ENCODE data around the gene ITGB7. TPM values are rescaled to one million over a fixed set of nuclear protein-coding genes. Genes with fewer than 3 reads are reported as not detected.

Gene ITGB7
- total RNA-seq, 1 experiment from 2014 or later = 0.90 TPM

DNA sequence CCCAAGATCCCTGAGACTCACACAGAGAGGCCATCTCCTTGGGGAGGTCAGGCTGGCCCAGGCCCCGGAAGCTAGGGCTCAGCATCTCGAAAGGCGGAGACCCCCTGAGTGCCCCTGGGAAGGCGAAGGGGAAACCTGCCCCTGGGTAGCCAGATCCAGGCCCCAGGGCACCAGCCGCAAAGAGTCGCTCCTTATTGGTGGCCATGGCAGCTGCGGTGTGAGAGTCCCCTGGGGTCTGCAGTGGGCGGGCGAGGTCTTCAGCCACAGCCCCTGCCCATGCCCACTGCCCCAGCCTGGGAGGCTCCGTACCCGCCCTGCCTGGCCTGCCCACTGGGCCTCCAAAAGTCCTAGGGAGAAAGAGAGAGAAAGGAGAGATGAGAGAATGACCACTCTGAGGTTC is 20.3 kb upstream of the ITGB7 start:
- no peaks in the 10 kb centered on the region for H3K9me3 Mint-ChIP-seq
- ChIA-PET CTCF (interaction anchor here (10.2 kb wide), 1 partner anchor 13 kb away, joined by 82 read pairs; no protein-coding TSS in a partner anchor), POLR2A (no interaction called here)
- peaks cover 72% of the 10 kb centered on the region for H3K4me1 Mint-ChIP-seq
- TF ChIP-seq, protein P1, sequence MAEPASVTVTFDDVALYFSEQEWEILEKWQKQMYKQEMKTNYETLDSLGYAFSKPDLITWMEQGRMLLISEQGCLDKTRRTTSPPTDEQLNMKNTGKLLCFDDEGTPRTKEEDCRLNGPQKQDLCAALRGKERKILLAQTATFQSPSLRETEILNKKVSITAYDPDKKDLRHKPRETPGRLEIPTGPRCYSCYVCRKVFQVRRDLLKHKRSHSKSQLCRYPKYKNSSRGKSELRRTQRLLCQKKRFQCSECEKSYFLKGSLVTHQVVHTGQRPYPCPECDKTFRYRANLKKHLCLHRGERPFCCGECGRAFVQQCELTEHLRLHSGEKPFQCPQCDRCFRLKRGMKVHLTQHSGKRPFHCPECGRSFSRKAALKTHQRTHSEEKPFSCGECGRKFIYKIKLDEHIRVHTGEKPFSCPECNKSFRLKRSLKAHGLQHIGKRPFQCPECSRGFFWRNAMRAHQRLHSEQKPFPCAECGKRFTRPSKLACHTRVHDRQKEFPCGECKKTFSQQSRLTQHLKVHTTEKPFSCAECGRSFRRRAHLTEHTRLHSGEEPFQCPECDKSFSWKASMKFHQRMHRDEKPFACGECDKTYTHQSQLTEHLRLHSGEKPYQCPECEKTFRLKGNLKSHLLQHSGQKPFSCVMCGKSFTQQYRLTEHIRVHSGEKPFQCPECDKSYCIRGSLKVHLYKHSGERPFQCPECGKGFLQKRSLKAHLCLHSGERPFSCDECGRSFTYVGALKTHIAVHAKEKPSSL (CRISPR knock-in tag; conservative IDR thresholded peaks at IDR 0.05) = no peak
- TF ChIP-seq, protein P2, sequence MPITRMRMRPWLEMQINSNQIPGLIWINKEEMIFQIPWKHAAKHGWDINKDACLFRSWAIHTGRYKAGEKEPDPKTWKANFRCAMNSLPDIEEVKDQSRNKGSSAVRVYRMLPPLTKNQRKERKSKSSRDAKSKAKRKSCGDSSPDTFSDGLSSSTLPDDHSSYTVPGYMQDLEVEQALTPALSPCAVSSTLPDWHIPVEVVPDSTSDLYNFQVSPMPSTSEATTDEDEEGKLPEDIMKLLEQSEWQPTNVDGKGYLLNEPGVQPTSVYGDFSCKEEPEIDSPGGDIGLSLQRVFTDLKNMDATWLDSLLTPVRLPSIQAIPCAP (CRISPR knock-in tag; IDR thresholded peaks at IDR 0.05) = no peak
- TF ChIP-seq, protein P3, sequence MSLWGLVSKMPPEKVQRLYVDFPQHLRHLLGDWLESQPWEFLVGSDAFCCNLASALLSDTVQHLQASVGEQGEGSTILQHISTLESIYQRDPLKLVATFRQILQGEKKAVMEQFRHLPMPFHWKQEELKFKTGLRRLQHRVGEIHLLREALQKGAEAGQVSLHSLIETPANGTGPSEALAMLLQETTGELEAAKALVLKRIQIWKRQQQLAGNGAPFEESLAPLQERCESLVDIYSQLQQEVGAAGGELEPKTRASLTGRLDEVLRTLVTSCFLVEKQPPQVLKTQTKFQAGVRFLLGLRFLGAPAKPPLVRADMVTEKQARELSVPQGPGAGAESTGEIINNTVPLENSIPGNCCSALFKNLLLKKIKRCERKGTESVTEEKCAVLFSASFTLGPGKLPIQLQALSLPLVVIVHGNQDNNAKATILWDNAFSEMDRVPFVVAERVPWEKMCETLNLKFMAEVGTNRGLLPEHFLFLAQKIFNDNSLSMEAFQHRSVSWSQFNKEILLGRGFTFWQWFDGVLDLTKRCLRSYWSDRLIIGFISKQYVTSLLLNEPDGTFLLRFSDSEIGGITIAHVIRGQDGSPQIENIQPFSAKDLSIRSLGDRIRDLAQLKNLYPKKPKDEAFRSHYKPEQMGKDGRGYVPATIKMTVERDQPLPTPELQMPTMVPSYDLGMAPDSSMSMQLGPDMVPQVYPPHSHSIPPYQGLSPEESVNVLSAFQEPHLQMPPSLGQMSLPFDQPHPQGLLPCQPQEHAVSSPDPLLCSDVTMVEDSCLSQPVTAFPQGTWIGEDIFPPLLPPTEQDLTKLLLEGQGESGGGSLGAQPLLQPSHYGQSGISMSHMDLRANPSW (CRISPR knock-in tag; conservative IDR thresholded peaks at IDR 0.05; ENCODE audit: low read depth) = no peak
- TF ChIP-seq ZNF138 (CRISPR knock-in tag; conservative IDR thresholded peaks at IDR 0.05) (no peak), TP53 (CRISPR knock-in tag; IDR thresholded peaks at IDR 0.05) (no peak), GRHL2 (CRISPR knock-in tag; IDR thresholded peaks at IDR 0.05; ENCODE audit: insufficient replicate concordance, severe bottlenecking) (no peak), MXD4 (CRISPR knock-in tag; IDR thresholded peaks at IDR 0.05; ENCODE audit: borderline replicate concordance) (no peak), ZNF263 (CRISPR knock-in tag; IDR thresholded peaks at IDR 0.05; ENCODE audit: low read depth) (no peak), IRF2 (CRISPR knock-in tag; IDR thresholded peaks at IDR 0.05; ENCODE audit: borderline replicate concordance, low read depth) (no peak), NR2C2 (CRISPR knock-in tag; IDR thresholded peaks at IDR 0.05) (no peak), NFE2L1 (CRISPR knock-in tag; IDR thresholded peaks at IDR 0.05) (no peak), TEAD1 (CRISPR knock-in tag; IDR thresholded peaks at IDR 0.05) (no peak), FOXK1 (CRISPR knock-in tag; IDR thresholded peaks at IDR 0.05) (no peak), SOX15 (CRISPR knock-in tag; IDR thresholded peaks at IDR 0.05) (no peak)
- TF ChIP-seq, protein P4, sequence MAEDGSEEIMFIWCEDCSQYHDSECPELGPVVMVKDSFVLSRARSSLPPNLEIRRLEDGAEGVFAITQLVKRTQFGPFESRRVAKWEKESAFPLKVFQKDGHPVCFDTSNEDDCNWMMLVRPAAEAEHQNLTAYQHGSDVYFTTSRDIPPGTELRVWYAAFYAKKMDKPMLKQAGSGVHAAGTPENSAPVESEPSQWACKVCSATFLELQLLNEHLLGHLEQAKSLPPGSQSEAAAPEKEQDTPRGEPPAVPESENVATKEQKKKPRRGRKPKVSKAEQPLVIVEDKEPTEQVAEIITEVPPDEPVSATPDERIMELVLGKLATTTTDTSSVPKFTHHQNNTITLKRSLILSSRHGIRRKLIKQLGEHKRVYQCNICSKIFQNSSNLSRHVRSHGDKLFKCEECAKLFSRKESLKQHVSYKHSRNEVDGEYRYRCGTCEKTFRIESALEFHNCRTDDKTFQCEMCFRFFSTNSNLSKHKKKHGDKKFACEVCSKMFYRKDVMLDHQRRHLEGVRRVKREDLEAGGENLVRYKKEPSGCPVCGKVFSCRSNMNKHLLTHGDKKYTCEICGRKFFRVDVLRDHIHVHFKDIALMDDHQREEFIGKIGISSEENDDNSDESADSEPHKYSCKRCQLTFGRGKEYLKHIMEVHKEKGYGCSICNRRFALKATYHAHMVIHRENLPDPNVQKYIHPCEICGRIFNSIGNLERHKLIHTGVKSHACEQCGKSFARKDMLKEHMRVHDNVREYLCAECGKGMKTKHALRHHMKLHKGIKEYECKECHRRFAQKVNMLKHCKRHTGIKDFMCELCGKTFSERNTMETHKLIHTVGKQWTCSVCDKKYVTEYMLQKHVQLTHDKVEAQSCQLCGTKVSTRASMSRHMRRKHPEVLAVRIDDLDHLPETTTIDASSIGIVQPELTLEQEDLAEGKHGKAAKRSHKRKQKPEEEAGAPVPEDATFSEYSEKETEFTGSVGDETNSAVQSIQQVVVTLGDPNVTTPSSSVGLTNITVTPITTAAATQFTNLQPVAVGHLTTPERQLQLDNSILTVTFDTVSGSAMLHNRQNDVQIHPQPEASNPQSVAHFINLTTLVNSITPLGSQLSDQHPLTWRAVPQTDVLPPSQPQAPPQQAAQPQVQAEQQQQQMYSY (CRISPR knock-in tag; IDR thresholded peaks at IDR 0.05) = no peak
- TF ChIP-seq, protein P5, sequence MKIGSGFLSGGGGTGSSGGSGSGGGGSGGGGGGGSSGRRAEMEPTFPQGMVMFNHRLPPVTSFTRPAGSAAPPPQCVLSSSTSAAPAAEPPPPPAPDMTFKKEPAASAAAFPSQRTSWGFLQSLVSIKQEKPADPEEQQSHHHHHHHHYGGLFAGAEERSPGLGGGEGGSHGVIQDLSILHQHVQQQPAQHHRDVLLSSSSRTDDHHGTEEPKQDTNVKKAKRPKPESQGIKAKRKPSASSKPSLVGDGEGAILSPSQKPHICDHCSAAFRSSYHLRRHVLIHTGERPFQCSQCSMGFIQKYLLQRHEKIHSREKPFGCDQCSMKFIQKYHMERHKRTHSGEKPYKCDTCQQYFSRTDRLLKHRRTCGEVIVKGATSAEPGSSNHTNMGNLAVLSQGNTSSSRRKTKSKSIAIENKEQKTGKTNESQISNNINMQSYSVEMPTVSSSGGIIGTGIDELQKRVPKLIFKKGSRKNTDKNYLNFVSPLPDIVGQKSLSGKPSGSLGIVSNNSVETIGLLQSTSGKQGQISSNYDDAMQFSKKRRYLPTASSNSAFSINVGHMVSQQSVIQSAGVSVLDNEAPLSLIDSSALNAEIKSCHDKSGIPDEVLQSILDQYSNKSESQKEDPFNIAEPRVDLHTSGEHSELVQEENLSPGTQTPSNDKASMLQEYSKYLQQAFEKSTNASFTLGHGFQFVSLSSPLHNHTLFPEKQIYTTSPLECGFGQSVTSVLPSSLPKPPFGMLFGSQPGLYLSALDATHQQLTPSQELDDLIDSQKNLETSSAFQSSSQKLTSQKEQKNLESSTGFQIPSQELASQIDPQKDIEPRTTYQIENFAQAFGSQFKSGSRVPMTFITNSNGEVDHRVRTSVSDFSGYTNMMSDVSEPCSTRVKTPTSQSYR (CRISPR knock-in tag; IDR thresholded peaks at IDR 0.05) = no peak
- TF ChIP-seq, protein P6, sequence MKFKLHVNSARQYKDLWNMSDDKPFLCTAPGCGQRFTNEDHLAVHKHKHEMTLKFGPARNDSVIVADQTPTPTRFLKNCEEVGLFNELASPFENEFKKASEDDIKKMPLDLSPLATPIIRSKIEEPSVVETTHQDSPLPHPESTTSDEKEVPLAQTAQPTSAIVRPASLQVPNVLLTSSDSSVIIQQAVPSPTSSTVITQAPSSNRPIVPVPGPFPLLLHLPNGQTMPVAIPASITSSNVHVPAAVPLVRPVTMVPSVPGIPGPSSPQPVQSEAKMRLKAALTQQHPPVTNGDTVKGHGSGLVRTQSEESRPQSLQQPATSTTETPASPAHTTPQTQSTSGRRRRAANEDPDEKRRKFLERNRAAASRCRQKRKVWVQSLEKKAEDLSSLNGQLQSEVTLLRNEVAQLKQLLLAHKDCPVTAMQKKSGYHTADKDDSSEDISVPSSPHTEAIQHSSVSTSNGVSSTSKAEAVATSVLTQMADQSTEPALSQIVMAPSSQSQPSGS (CRISPR knock-in tag; IDR thresholded peaks at IDR 0.05; ENCODE audit: borderline replicate concordance, low read depth) = no peak
- TF ChIP-seq, protein P7, sequence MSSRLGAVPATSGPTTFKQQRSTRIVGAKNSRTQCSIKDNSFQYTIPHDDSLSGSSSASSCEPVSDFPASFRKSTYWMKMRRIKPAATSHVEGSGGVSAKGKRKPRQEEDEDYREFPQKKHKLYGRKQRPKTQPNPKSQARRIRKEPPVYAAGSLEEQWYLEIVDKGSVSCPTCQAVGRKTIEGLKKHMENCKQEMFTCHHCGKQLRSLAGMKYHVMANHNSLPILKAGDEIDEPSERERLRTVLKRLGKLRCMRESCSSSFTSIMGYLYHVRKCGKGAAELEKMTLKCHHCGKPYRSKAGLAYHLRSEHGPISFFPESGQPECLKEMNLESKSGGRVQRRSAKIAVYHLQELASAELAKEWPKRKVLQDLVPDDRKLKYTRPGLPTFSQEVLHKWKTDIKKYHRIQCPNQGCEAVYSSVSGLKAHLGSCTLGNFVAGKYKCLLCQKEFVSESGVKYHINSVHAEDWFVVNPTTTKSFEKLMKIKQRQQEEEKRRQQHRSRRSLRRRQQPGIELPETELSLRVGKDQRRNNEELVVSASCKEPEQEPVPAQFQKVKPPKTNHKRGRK (CRISPR knock-in tag; IDR thresholded peaks at IDR 0.05; ENCODE audit: borderline replicate concordance) = no peak
- TF ChIP-seq, protein P8, sequence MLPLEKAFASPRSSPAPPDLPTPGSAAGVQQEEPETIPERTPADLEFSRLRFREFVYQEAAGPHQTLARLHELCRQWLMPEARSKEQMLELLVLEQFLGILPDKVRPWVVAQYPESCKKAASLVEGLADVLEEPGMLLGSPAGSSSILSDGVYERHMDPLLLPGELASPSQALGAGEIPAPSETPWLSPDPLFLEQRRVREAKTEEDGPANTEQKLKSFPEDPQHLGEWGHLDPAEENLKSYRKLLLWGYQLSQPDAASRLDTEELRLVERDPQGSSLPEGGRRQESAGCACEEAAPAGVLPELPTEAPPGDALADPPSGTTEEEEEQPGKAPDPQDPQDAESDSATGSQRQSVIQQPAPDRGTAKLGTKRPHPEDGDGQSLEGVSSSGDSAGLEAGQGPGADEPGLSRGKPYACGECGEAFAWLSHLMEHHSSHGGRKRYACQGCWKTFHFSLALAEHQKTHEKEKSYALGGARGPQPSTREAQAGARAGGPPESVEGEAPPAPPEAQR (CRISPR knock-in tag; IDR thresholded peaks at IDR 0.05) = no peak
- peaks cover 5% of the 10 kb centered on the region for H3K36me3 Mint-ChIP-seq
- ATAC-seq (no peak), DNase-seq (ENCODE audit: low spot score) (no peak)
- H3K27me3 Mint-ChIP-seq (ENCODE audit: low read depth) = no peaks in the 10 kb centered on the region
- H3K4me3 Mint-ChIP-seq = no peak overlapping the region
- H3K27ac Mint-ChIP-seq = no peak overlapping the region

Data from WTC11 (cell line).